ENCODE data around the gene FABP7.

The FABP7 gene

DNA sequence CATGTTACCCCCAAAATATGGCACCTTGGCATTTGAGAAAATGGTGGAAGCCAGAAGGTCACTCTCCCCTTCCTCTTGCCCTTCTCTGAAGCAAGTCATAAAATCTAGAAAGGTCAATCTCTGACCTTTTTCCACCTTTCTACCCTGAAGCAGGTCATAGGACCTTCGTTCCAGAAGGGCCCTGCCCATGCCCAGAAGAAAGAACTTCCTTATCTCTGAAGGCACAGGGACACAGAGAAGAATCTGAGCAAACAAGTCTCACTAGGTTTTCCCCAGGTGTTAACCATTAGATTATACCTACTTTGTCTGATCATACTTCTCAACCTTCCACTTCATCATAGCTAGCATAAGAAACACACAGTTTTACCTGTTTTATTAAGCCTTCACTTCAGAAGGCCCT is 52.0 kb downstream of the FABP7 start:
- DNase-seq (no peak), ATAC-seq (no peak)
- no peaks in the 10 kb centered on the region for H3K9me3 Mint-ChIP-seq
- no peaks in the 10 kb centered on the region for H3K4me1 Mint-ChIP-seq
- H3K4me3 Mint-ChIP-seq, result no peak overlapping the region
- no peak overlapping the region for H3K27ac Mint-ChIP-seq
- H3K27me3 Mint-ChIP-seq, result peaks cover 14% of the 10 kb centered on the region

DNA sequence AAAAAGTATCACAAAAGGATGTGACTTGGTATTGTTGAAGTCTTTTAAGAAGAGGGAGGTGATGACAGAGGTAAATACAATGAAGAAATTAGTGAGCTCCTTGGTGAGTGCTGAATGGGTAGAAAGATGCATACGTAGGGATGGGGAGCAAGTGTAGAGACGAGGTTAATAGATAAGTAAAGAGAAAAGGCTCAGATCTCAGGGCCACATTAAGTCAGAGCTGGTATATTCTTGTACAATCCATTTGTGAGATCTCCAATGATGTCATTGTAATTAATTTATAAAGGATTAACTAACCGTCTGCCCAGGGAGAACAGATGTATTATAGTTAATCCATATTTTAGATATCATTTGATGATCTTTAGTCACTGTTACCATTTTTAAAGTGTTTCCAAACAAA is 52.9 kb downstream of the FABP7 start:
- H3K4me3 Mint-ChIP-seq, result no peak overlapping the region
- H3K4me1 Mint-ChIP-seq, result no peaks in the 10 kb centered on the region
- ATAC-seq (no peak), DNase-seq (no peak)
- peaks cover 14% of the 10 kb centered on the region for H3K27me3 Mint-ChIP-seq
- H3K27ac Mint-ChIP-seq, result no peak overlapping the region
- H3K9me3 Mint-ChIP-seq, result no peaks in the 10 kb centered on the region

DNA sequence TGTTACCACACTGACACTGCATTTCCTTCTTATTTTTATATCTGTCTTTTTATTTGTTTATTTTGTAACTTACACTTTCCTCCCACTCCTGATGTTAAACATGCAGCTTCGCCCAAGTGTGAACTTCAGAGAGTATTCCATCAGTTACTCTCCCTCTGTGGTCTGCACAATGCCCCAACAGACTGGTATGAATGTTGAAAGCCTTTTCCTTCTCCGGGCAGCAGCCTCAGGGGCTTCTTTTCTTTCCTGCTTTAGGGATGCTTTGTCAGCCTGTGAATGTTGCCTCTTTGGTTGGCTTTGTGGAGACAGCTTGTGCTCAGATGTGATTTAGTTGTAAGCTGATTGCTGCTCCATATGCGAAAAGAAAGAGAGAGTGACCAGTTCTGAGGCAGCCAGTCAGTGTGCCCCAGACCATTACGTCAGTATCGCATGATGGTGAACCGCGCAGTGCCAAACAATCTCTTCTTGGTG is 53.5 kb downstream of the FABP7 start:
- no peaks in the 10 kb centered on the region for H3K9me3 Mint-ChIP-seq
- DNase-seq (no peak), ATAC-seq (no peak)
- H3K27me3 Mint-ChIP-seq, result peaks cover 14% of the 10 kb centered on the region
- H3K4me1 Mint-ChIP-seq, result no peaks in the 10 kb centered on the region
- H3K27ac Mint-ChIP-seq, result no peak overlapping the region
- H3K4me3 Mint-ChIP-seq, result no peak overlapping the region
